CD4-positive, alpha-beta memory T cell (primary cell): ENCODE measurements around the gene C1orf105. TPM values are rescaled to one million over a fixed set of nuclear protein-coding genes. Genes with fewer than 3 reads are reported as not detected.
A peak's percentile ranks its signal among the peaks of the same experiment; 100 is the strongest.

Source experiments
- CTCF ChIA-PET: fragments of 350-600 bp; sonication (Branson Sonifier 250); formaldehyde crosslinking; loops from one replicate; lab custom pipeline; 2021; ENCODE audit warnings: inconsistent platforms; ENCODE audit not compliant: partially characterized antibody; lab: Charles Lee
- POLR2A ChIA-PET: fragments of 350-600 bp; sonication (Branson Sonifier 250); formaldehyde crosslinking; loops from one replicate; lab custom pipeline; 2021; ENCODE audit not compliant: partially characterized antibody; lab: Charles Lee
- DNase-seq, 5 donors: peaks; one replicate each; pipeline versions ENCODE4 v3.0.0 to v3.0.0-alpha.2; 2020 to 2022; ENCODE audit warnings: mixed read lengths in 1 of 5
- H3K27ac ChIP-seq: one replicate; pipeline ENCODE4 v1.7.0; 2013; ENCODE audit warnings: low read depth, low read length
- H3K27me3 ChIP-seq: 2 replicates; pipeline ENCODE4 v1.7.0; 2013; ENCODE audit warnings: mild to moderate bottlenecking, low read length, moderate library complexity; ENCODE audit not compliant: insufficient read depth
- H3K36me3 ChIP-seq: 2 replicates; pipeline ENCODE4 v1.7.0; 2013; ENCODE audit warnings: mild to moderate bottlenecking, low read length, moderate library complexity; ENCODE audit not compliant: insufficient read depth
- H3K4me1 ChIP-seq: 2 replicates; pipeline ENCODE4 v1.7.0; 2013; ENCODE audit warnings: mild to moderate bottlenecking, low read length, moderate library complexity; ENCODE audit not compliant: insufficient read depth
- H3K4me3 ChIP-seq, 2 donors: one replicate each; pipeline ENCODE4 v1.7.0; 2013; ENCODE audit warnings: low read length in 2 of 2, mild to moderate bottlenecking in 1 of 2
- H3K9me3 ChIP-seq, 2 donors: one replicate each; pipeline ENCODE4 v1.7.0; 2013; ENCODE audit warnings: low read length in 2 of 2, control low read depth in 1 of 2; ENCODE audit not compliant: control insufficient read depth in 1 of 2
- H3K27ac Mint-ChIP-seq, 7 donors: one replicate each; pipeline ENCODE4 v1.8.0; 2020 to 2021; ENCODE audit warnings: mixed read lengths in 7 of 7, mild to moderate bottlenecking in 6 of 7, inconsistent platforms in 3 of 7, moderate library complexity in 3 of 7
- H3K27me3 Mint-ChIP-seq, 2 donors: one replicate each; pipeline ENCODE4 v1.8.0; 2020 to 2021; ENCODE audit warnings: mixed read lengths in 2 of 2
- H3K36me3 Mint-ChIP-seq, 2 donors: one replicate each; pipeline ENCODE4 v1.8.0; 2020 to 2021; ENCODE audit warnings: mixed read lengths in 2 of 2, inconsistent platforms in 1 of 2, mild to moderate bottlenecking in 1 of 2
- H3K4me1 Mint-ChIP-seq, 4 donors: one replicate each; pipeline ENCODE4 v1.8.0; 2020 to 2021; ENCODE audit warnings: mixed read lengths in 4 of 4, mild to moderate bottlenecking in 1 of 4
- H3K4me3 Mint-ChIP-seq, 8 donors: one replicate each; pipeline ENCODE4 v1.8.0; 2020 to 2021; ENCODE audit warnings: mixed read lengths in 8 of 8, mild to moderate bottlenecking in 7 of 8, moderate library complexity in 6 of 8, inconsistent platforms in 3 of 8
- H3K9me3 Mint-ChIP-seq, 8 donors: one replicate each; pipeline ENCODE4 v1.8.0; 2020 to 2021; ENCODE audit warnings: mixed read lengths in 8 of 8, mild to moderate bottlenecking in 5 of 8, inconsistent platforms in 3 of 8, moderate library complexity in 1 of 8
- intact Hi-C: fragments of 100-400 bp; cut with micrococcal nuclease; formaldehyde crosslinking; loops from one replicate; pipeline ENCODE4 v1.15.1; 2023
- polyA plus RNA-seq, 2 donors: library from polyadenylated mRNA; unstranded; fragments of 300-500 nt; fragmentation: Illumina TruSeq; gene quantifications; one replicate each; pipeline ENCODE4 v1.2.3, GENCODE V29; 2021
- total RNA-seq, 2 experiments: library from RNA; stranded (reverse); gene quantifications; one replicate each; pipeline ENCODE4 v1.2.3, GENCODE V29; 2021

Gene C1orf105
- total and polyA plus RNA-seq, 4 experiments from 2014 or later = not detected

DNA sequence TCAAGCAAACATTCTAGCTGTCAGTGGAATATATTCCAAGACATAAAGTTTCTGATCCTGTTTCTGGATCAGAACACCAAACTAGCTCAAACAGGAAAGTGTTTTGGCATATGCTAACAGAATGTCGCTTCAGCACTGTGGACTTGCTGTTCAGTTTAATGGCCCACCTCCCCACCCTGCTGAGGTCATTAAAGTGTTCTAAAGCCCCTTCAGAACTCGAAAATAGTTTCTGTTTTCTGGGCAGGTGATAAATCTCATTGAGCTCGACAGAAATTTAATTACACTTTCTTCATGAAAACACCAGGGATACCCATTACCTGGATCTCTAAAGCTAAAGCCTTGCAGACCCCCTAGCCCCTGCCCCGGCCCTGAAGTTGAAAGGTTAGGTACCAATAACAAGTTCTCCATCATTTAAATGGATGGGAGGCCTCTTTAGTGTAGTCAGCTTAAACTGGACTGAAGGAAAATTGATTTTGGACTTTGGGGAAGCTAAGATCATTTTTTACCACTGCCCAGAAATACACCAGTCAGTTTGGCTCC is 3.9 kb upstream of the C1orf105 start:
- no peaks in the 10 kb centered on the region for H3K27me3 ChIP-seq
- H3K4me1 ChIP-seq = no peaks in the 10 kb centered on the region
- H3K36me3 Mint-ChIP-seq = peaks cover 5 to 32% of the 10 kb centered on the region in 2 donors
- H3K4me3 Mint-ChIP-seq = no peak overlapping the region
- H3K9me3 ChIP-seq = no peaks in the 10 kb centered on the region
- H3K27ac ChIP-seq = no peak overlapping the region
- POLR2A ChIA-PET = interaction anchor here (0.9 kb wide), 1 partner anchor 10 kb away, joined by 3 read pairs; no protein-coding TSS in a partner anchor
- peak overlapping the region in 1 of 7 donors; percentile 23 for H3K27ac Mint-ChIP-seq
- peaks cover 0 to 3% (median 0%) of the 10 kb centered on the region in 4 donors for H3K4me1 Mint-ChIP-seq
- H3K27me3 Mint-ChIP-seq = no peaks in the 10 kb centered on the region
- H3K4me3 ChIP-seq = no peak overlapping the region
- H3K36me3 ChIP-seq = no peaks in the 10 kb centered on the region
- intact Hi-C loops = no loop called here
- CTCF ChIA-PET = interaction anchor here (0.7 to 1.6 kb wide), 7 partner anchors 8 to 414 kb away, joined by 3 to 5 read pairs (median 3); no protein-coding TSS in a partner anchor
- no peak for DNase-seq
- peaks cover 0 to 2% (median 0%) of the 10 kb centered on the region in 8 donors for H3K9me3 Mint-ChIP-seq

DNA sequence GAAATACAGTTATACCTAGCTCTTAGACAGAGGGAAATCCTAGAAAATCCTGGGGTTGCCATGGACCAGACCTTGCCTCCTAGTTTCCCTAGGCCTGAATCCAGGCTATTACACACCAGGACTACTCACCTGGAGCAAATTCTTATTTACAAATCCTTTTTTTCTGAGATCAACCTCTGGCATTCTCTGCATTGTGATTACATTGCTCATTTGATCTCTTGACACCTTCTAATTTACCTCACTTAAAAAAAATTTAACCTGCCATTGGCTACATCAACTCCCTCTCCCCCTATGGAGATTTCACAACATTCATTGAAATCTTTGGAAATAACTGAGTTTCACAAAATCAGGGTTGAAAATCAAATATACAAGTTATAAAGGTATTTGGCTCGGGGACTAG is 2.9 kb upstream of the C1orf105 start:
- H3K27ac ChIP-seq = no peak overlapping the region
- H3K4me3 ChIP-seq = no peak overlapping the region
- peaks cover 0 to 3% (median 0%) of the 10 kb centered on the region in 4 donors for H3K4me1 Mint-ChIP-seq
- peaks cover 5 to 25% of the 10 kb centered on the region in 2 donors for H3K36me3 Mint-ChIP-seq
- H3K36me3 ChIP-seq = no peaks in the 10 kb centered on the region
- peaks cover 0 to 2% (median 0%) of the 10 kb centered on the region in 8 donors for H3K9me3 Mint-ChIP-seq
- H3K27me3 Mint-ChIP-seq = no peaks in the 10 kb centered on the region
- no peaks in the 10 kb centered on the region for H3K27me3 ChIP-seq
- no peaks in the 10 kb centered on the region for H3K4me1 ChIP-seq
- ChIA-PET CTCF (interaction anchor here (0.9 to 1.5 kb wide), 4 partner anchors 12 to 415 kb away, joined by 3 to 4 read pairs (median 3); no protein-coding TSS in a partner anchor), POLR2A (no interaction called here)
- no peak overlapping the region for H3K4me3 Mint-ChIP-seq
- no peak for DNase-seq
- no peak overlapping the region for H3K27ac Mint-ChIP-seq
- intact Hi-C loops = no loop called here
- H3K9me3 ChIP-seq = no peaks in the 10 kb centered on the region

DNA sequence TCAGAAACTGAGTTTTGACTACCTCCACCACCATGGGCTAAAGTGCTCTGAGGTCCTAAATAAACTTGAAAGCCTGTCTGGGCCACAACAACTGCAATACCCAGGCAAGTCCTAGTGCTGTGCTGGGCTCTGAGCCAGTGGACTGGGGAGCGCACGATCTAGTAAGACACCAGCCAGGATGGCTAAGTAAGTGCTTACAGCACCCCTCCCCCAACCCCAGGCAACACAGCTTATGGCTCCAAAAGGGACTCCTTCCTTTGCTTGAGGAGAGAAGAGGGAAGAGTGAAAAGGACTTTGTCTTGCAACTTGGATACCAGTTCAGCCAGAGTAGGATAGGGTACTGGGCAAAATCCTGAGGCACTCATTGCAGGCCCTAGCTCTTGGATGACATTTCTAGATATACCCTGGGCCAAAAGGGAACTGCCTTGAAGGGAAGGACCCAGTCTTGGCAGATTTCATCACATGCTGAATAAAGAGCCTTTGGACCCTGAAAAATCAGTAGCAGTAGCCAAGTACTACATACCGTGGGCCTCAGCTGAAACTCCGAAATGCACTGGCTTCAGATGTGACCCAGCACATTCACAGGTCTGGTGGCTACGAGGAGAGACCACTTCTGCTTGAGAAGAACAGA is 1.6 kb downstream of the C1orf105 start:
- no peak overlapping the region for H3K4me3 Mint-ChIP-seq
- no peaks in the 10 kb centered on the region for H3K27me3 Mint-ChIP-seq
- ChIA-PET CTCF (no interaction called here), POLR2A (no interaction called here)
- Histone ChIP-seq H3K4me3 (no peak overlapping the region), H3K27ac (no peak overlapping the region), H3K4me1 (peaks cover 10% of the 10 kb centered on the region), H3K27me3 (no peaks in the 10 kb centered on the region), H3K9me3 (no peaks in the 10 kb centered on the region), H3K36me3 (no peaks in the 10 kb centered on the region)
- intact Hi-C loops = loop anchor here (10.0 kb wide), 1 partner anchor 777 kb away; no protein-coding TSS in a partner anchor
- DNase-seq = no peak
- H3K27ac Mint-ChIP-seq = no peak overlapping the region
- peaks cover 0 to 3% (median under 1%) of the 10 kb centered on the region in 4 donors for H3K4me1 Mint-ChIP-seq
- H3K9me3 Mint-ChIP-seq = peaks cover 0 to 2% (median 0%) of the 10 kb centered on the region in 8 donors
- H3K36me3 Mint-ChIP-seq = peaks cover 0 to 7% of the 10 kb centered on the region in 2 donors

DNA sequence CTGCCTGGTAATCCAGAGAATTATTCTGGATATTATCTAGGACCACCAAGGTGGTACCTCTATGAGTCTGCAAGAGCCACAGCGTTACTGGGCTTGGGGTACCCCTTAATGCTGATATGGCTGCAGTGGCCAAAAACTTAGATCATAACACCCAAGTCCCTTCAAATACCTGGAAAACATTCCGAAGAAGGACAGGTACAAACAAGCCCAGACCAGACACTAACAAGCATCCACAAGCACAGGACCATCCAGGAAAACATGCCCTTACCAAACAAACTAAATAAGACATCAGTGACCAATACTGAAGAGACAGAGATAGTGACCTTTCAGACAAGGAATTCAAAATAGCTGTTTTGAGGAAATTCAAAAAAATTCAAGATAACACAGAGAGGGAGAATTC is 2.9 kb downstream of the C1orf105 start:
- DNase-seq = no peak
- intact Hi-C loops = loop anchor here (10.0 kb wide), 1 partner anchor 779 kb away; no protein-coding TSS in a partner anchor
- H3K27ac Mint-ChIP-seq = no peak overlapping the region
- H3K27me3 Mint-ChIP-seq = no peaks in the 10 kb centered on the region
- H3K9me3 Mint-ChIP-seq = peaks cover 0 to 2% (median 0%) of the 10 kb centered on the region in 8 donors
- H3K4me3 ChIP-seq = no peak overlapping the region
- H3K27ac ChIP-seq = no peak overlapping the region
- peaks cover 0 to 3% (median under 1%) of the 10 kb centered on the region in 4 donors for H3K4me1 Mint-ChIP-seq
- POLR2A ChIA-PET = no interaction called here
- no peak overlapping the region for H3K4me3 Mint-ChIP-seq
- peaks cover 0 to 4% of the 10 kb centered on the region in 2 donors for H3K36me3 Mint-ChIP-seq
- no peaks in the 10 kb centered on the region for H3K27me3 ChIP-seq
- CTCF ChIA-PET = interaction anchor here (0.8 to 0.9 kb wide), 2 partner anchors 20 to 421 kb away, joined by 3 read pairs; no protein-coding TSS in a partner anchor
- no peaks in the 10 kb centered on the region for H3K36me3 ChIP-seq
- peaks cover 22% of the 10 kb centered on the region for H3K4me1 ChIP-seq
- no peaks in the 10 kb centered on the region for H3K9me3 ChIP-seq

DNA sequence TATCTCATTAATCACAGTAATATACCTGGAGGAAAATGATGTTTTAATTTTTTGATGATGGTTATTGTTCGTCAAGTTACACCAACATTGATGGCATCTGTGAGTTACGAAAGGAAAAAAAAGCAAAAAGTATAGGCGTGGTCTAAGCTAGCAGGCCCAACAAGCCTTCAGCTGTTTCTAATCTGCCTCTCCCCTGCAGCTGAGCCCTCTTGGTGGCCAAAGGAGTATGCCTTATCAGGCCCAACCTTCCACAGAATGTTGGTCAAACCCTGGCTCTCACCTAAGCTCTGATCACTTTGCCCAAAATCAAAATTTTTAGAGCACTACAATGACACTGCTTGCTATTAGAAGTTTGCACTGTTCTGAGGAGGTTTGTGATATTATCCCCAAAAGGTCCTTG is 4.9 kb downstream of the C1orf105 start:
- H3K36me3 Mint-ChIP-seq = no peaks in the 10 kb centered on the region
- H3K27me3 ChIP-seq = no peaks in the 10 kb centered on the region
- no peak overlapping the region for H3K4me3 Mint-ChIP-seq
- no peak for DNase-seq
- no peaks in the 10 kb centered on the region for H3K36me3 ChIP-seq
- H3K27ac Mint-ChIP-seq = peak overlapping the region in 1 of 7 donors; percentile 12
- POLR2A ChIA-PET = interaction anchor here (0.8 kb wide), 1 partner anchor 423 kb away, joined by 3 read pairs; no protein-coding TSS in a partner anchor
- H3K27ac ChIP-seq = no peak overlapping the region
- H3K27me3 Mint-ChIP-seq = no peaks in the 10 kb centered on the region
- intact Hi-C loops = loop anchor here (10.0 kb wide), 1 partner anchor 781 kb away; no protein-coding TSS in a partner anchor
- H3K4me1 ChIP-seq = peaks cover 34% of the 10 kb centered on the region
- H3K9me3 ChIP-seq = no peaks in the 10 kb centered on the region
- CTCF ChIA-PET = interaction anchor here (1.0 to 8.9 kb wide), 5 partner anchors 10 to 424 kb away, joined by 3 to 56 read pairs (median 4); no protein-coding TSS in a partner anchor
- peaks cover 0 to 2% (median 0%) of the 10 kb centered on the region in 8 donors for H3K9me3 Mint-ChIP-seq
- no peak overlapping the region for H3K4me3 ChIP-seq
- peaks cover 10 to 15% (median 12%) of the 10 kb centered on the region in 4 donors for H3K4me1 Mint-ChIP-seq

DNA sequence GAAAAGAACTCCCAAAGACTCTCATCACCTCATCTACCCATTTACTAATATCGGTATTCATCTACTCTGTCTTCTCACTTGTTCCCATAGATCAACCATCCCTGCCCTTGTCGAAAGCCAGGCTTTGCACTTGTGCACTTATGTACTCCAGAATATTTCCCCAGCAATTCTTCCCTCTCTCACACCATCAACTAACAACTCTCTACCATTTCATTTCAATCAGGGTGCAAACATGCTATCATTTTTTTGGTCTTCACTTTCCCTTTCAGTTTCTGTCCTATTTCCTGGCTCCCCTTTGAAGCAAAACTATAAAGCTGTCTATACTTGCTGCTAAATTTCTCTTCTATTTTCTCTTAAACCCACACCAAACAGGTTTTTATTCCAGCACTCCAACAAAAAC is 6.7 kb downstream of the C1orf105 start:
- H3K4me1 ChIP-seq = peaks cover 52% of the 10 kb centered on the region
- no peaks in the 10 kb centered on the region for H3K36me3 Mint-ChIP-seq
- DNase-seq = peak in 3 of 5 donors; percentile 4 to 27 (median 24)
- ChIA-PET CTCF (interaction anchor here (1.7 to 8.9 kb wide), 5 partner anchors 15 to 425 kb away, joined by 6 to 135 read pairs (median 7); partner anchors contain the start of gene PIGC), POLR2A (interaction anchor here (3.2 kb wide), 1 partner anchor 16 kb away, joined by 21 read pairs; the partner anchor contains the start of gene PIGC)
- H3K36me3 ChIP-seq = no peaks in the 10 kb centered on the region
- no peak overlapping the region for H3K4me3 Mint-ChIP-seq
- H3K27ac ChIP-seq = peak overlapping the region; percentile 30
- H3K27ac Mint-ChIP-seq = no peak overlapping the region
- peak overlapping the region in 1 of 2 donors; percentile 30 for H3K4me3 ChIP-seq
- intact Hi-C loops = loop anchor here (10.0 kb wide), 1 partner anchor 782 kb away; no protein-coding TSS in a partner anchor
- H3K27me3 Mint-ChIP-seq = no peaks in the 10 kb centered on the region
- peaks cover 19 to 28% (median 26%) of the 10 kb centered on the region in 4 donors for H3K4me1 Mint-ChIP-seq
- H3K27me3 ChIP-seq = no peaks in the 10 kb centered on the region
- peaks cover 0 to 2% (median 0%) of the 10 kb centered on the region in 8 donors for H3K9me3 Mint-ChIP-seq
- H3K9me3 ChIP-seq = no peaks in the 10 kb centered on the region
